ENCODE results near the gene ABCA12. TPM values are rescaled to one million over a fixed set of nuclear protein-coding genes. Genes with fewer than 3 reads are reported as not detected.

The ABCA12 gene
- total RNA-seq, 1 experiment from 2014 or later: 1.3 TPM

DNA sequence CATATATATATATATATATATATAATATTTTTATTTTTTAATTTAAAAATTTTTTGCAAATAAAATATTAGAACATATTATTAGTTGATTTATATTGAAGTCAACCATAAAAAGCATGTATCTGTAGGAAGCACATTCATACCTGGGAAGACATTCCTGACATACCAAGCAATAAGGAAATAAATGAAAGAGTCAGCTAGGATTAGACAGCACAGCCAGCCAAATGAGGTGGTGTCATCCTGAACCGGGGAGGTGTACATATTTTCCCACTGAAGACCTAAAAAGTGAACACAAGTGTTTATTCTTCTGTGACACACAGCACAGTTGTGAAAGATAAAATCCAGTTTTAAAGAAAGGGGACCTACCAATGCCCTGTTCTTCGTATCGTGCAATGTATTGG lies 149.2 kb downstream of the ABCA12 start (continued):
- TF ChIP-seq POLR2AphosphoS5 (IDR thresholded peaks at IDR 0.05; ENCODE audit: low read depth, low read length): no peak
- no peak for TF ChIP-seq ZNF274 (IDR thresholded peaks at IDR 0.05; ENCODE audit: low read depth, low read length)
- no peak for TF ChIP-seq EZH2 (IDR thresholded peaks at IDR 0.05)
- no peak for TF ChIP-seq YY1 (IDR thresholded peaks at IDR 0.05; ENCODE audit: extremely low read depth, insufficient replicate concordance, low read depth, low read length)
- no peak for TF ChIP-seq EGR1 (IDR thresholded peaks at IDR 0.05; ENCODE audit: low read depth)
- no peak for TF ChIP-seq TCF7L2 (IDR thresholded peaks at IDR 0.05; ENCODE audit: borderline replicate concordance, extremely low read depth, insufficient read depth, insufficient read length)
- TF ChIP-seq ZBTB33 (IDR thresholded peaks at IDR 0.05; ENCODE audit: extremely low read depth, insufficient replicate concordance, low read length): no peak
- no peak for TF ChIP-seq JUND (IDR thresholded peaks at IDR 0.05)
- no peak for TF ChIP-seq SP1 (IDR thresholded peaks at IDR 0.05; ENCODE audit: low read depth)

DNA sequence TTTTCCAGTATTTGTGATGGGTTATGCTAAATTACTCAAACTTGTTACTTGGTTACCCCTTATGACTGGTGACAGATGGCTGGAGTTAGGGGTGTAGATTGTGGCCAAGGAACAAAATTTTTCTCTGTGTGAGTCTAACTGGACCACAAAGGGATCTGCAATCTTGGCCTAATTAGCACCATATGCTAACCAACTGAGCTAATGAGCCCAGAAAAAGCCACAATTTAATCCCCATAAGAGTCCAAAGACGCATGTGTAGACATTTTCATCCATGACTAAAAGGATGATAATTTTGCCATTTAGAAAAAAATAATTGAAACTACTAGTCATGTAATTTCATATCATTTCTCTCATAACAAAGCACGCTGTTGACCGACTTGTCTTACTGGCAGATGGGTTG lies 151.2 kb downstream of the ABCA12 start:
- no peak overlapping the region for H2AFZ ChIP-seq (ENCODE audit: low read depth, low read length, poor library complexity, severe bottlenecking)

More for the DNA sequence above, 151.2 kb downstream of the ABCA12 start:
- CTCF ChIA-PET: no interaction called here
- Histone ChIP-seq H4K20me1 (ENCODE audit: insufficient read depth) (no peaks in the 10 kb centered on the region), H3K79me2 (ENCODE audit: insufficient read depth, low read length) (no peaks in the 10 kb centered on the region), H3K27ac (ENCODE audit: low read depth, low read length) (no peak overlapping the region), H3K9ac (ENCODE audit: low read length) (no peak overlapping the region), H3K27me3 (ENCODE audit: insufficient read depth, low read length) (no peaks in the 10 kb centered on the region), H3K4me1 (ENCODE audit: control insufficient read depth in 1 of 2, insufficient read depth in 2 of 2, low read length in 2 of 2) (no peaks in the 10 kb centered on the region), H3K4me2 (ENCODE audit: low read length) (no peak overlapping the region), H3K9me3 (ENCODE audit: control insufficient read depth in 1 of 2, insufficient read depth in 1 of 2, low read depth in 1 of 2, low read length in 2 of 2) (no peaks in the 10 kb centered on the region), H3K9me2 (ENCODE audit: insufficient read depth) (no peaks in the 10 kb centered on the region), H3K36me3 (ENCODE audit: control insufficient read depth in 1 of 2, insufficient read depth in 2 of 2, low read length in 2 of 2) (no peaks in the 10 kb centered on the region), H3K4me3 (replicated peaks in 1 of 2; ENCODE audit: low read depth in 1 of 2, low read length in 2 of 2) (no peak overlapping the region)
- POLR2A ChIA-PET: no interaction called here
- no peak for DNase-seq (ENCODE audit: low read depth, low spot score)
- TF ChIP-seq SIN3A (IDR thresholded peaks at IDR 0.05; ENCODE audit: low read depth) (no peak), POLR2AphosphoS5 (IDR thresholded peaks at IDR 0.05; ENCODE audit: low read depth, low read length) (no peak), JUND (IDR thresholded peaks at IDR 0.05) (no peak), SP1 (IDR thresholded peaks at IDR 0.05; ENCODE audit: low read depth) (no peak), EZH2 (IDR thresholded peaks at IDR 0.05) (no peak), ZBTB33 (IDR thresholded peaks at IDR 0.05; ENCODE audit: extremely low read depth, insufficient replicate concordance, low read length) (no peak)
- BruUV-seq (replicated peaks): no TSS peak
- RAD21 ChIA-PET (ENCODE audit: low non-redundant PET in 1 of 2, low total read pairs in 2 of 2, uncharacterized antibody in 2 of 2, unreplicated experiment in 2 of 2): no interaction called here
- intact Hi-C loops (cut with micrococcal nuclease): no loop called here
- no peak for ATAC-seq

All from HCT116 (cell line).